NT2/D1 (cell line): ENCODE results near the gene NTPCR.

Source experiments
- YY1 ChIP-seq: IDR thresholded peaks from 2 replicates; pipeline ENCODE4 v1.6.1; 2011; ENCODE audit not compliant: insufficient read length, insufficient read depth
- ZNF274 ChIP-seq: IDR thresholded peaks from 2 replicates; pipeline ENCODE4 v1.6.1; 2011; ENCODE audit warnings: mild to moderate bottlenecking, low read depth, low read length

GRCh38 chr1:232980355-232980978 is 30.1 kb downstream of the NTPCR start:
- no peak for TF ChIP-seq ZNF274
- no peak for TF ChIP-seq YY1
